ENCODE results near the gene LDLRAD1. TPM values are rescaled to one million over a fixed set of nuclear protein-coding genes. Genes with fewer than 3 reads are reported as not detected.
A peak's percentile ranks its signal among the peaks of the same experiment; 100 is the strongest.

The LDLRAD1 gene
- total and polyA plus RNA-seq, 2 experiments from 2014 or later = not detected

- Histone ChIP-seq H3K9me2 (ENCODE audit: insufficient read depth) (no peaks in the 10 kb centered on the region), H3K79me2 (replicated peaks; ENCODE audit: insufficient read depth) (no peaks in the 10 kb centered on the region), H3K27ac (ENCODE audit: low read depth) (no peak overlapping the region; the same call in 1 of the 2 replicates), H3K27me3 (ENCODE audit: insufficient read depth) (no peaks in the 10 kb centered on the region), H3F3A (replicated peaks; ENCODE audit: low read depth) (0 out of 2 replicates have a peak, but pooled peaks cover 2% of the 10 kb centered on the region), H3K4me1 (ENCODE audit: insufficient read depth) (no peaks in the 10 kb centered on the region), H3K4me2 (no peak overlapping the region), H3K4me3 (no peak overlapping the region), H4K20me1 (replicated peaks; ENCODE audit: insufficient read depth) (peaks cover 10% of the 10 kb centered on the region), H3K36me3 (ENCODE audit: insufficient read depth) (peaks cover 48% of the 10 kb centered on the region), H2AFZ (no peak overlapping the region)
- TF ChIP-seq, protein P1, sequence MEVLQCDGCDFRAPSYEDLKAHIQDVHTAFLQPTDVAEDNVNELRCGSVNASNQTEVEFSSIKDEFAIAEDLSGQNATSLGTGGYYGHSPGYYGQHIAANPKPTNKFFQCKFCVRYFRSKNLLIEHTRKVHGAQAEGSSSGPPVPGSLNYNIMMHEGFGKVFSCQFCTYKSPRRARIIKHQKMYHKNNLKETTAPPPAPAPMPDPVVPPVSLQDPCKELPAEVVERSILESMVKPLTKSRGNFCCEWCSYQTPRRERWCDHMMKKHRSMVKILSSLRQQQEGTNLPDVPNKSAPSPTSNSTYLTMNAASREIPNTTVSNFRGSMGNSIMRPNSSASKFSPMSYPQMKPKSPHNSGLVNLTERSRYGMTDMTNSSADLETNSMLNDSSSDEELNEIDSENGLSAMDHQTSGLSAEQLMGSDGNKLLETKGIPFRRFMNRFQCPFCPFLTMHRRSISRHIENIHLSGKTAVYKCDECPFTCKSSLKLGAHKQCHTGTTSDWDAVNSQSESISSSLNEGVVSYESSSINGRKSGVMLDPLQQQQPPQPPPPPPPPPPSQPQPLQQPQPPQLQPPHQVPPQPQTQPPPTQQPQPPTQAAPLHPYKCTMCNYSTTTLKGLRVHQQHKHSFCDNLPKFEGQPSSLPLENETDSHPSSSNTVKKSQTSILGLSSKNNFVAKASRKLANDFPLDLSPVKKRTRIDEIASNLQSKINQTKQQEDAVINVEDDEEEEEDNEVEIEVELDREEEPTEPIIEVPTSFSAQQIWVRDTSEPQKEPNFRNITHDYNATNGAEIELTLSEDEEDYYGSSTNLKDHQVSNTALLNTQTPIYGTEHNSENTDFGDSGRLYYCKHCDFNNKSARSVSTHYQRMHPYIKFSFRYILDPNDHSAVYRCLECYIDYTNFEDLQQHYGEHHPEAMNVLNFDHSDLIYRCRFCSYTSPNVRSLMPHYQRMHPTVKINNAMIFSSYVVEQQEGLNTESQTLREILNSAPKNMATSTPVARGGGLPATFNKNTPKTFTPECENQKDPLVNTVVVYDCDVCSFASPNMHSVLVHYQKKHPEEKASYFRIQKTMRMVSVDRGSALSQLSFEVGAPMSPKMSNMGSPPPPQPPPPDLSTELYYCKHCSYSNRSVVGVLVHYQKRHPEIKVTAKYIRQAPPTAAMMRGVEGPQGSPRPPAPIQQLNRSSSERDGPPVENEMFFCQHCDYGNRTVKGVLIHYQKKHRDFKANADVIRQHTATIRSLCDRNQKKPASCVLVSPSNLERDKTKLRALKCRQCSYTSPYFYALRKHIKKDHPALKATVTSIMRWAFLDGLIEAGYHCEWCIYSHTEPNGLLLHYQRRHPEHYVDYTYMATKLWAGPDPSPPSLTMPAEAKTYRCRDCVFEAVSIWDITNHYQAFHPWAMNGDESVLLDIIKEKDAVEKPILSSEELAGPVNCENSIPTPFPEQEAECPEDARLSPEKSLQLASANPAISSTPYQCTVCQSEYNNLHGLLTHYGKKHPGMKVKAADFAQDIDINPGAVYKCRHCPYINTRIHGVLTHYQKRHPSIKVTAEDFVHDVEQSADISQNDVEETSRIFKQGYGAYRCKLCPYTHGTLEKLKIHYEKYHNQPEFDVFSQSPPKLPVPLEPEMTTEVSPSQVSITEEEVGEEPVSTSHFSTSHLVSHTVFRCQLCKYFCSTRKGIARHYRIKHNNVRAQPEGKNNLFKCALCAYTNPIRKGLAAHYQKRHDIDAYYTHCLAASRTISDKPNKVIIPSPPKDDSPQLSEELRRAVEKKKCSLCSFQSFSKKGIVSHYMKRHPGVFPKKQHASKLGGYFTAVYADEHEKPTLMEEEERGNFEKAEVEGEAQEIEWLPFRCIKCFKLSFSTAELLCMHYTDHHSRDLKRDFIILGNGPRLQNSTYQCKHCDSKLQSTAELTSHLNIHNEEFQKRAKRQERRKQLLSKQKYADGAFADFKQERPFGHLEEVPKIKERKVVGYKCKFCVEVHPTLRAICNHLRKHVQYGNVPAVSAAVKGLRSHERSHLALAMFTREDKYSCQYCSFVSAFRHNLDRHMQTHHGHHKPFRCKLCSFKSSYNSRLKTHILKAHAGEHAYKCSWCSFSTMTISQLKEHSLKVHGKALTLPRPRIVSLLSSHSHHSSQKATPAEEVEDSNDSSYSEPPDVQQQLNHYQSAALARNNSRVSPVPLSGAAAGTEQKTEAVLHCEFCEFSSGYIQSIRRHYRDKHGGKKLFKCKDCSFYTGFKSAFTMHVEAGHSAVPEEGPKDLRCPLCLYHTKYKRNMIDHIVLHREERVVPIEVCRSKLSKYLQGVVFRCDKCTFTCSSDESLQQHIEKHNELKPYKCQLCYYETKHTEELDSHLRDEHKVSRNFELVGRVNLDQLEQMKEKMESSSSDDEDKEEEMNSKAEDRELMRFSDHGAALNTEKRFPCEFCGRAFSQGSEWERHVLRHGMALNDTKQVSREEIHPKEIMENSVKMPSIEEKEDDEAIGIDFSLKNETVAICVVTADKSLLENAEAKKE (CRISPR knock-in tag; IDR thresholded peaks at IDR 0.05) = no peak
- TF ChIP-seq ZNF331 (CRISPR knock-in tag; IDR thresholded peaks at IDR 0.05; ENCODE audit: low read depth) (no peak), POLR2AphosphoS5 (IDR thresholded peaks at IDR 0.05; ENCODE audit: low read depth) (no peak), STAT1 (IDR thresholded peaks at IDR 0.05; ENCODE audit: unreplicated experiment) (no peak), CTCF (conservative IDR thresholded peaks at IDR 0.05; ENCODE audit: low read depth in 2 of 2) (no peak), ZNF114 (CRISPR knock-in tag; IDR thresholded peaks at IDR 0.05) (no peak), JUNB (IDR thresholded peaks at IDR 0.05; ENCODE audit: unreplicated experiment) (no peak), CREB1 (CRISPR knock-in tag; IDR thresholded peaks at IDR 0.05; ENCODE audit: low read depth) (no peak), REST (IDR thresholded peaks at IDR 0.05; ENCODE audit: unreplicated experiment) (no peak), EZH2 (IDR thresholded peaks at IDR 0.05; ENCODE audit: low read depth, unreplicated experiment) (no peak), NANOG (IDR thresholded peaks at IDR 0.05; ENCODE audit: borderline replicate concordance) (no peak), EZH2phosphoT487 (IDR thresholded peaks at IDR 0.05; ENCODE audit: unreplicated experiment) (no peak)
- TF ChIP-seq, protein P2, sequence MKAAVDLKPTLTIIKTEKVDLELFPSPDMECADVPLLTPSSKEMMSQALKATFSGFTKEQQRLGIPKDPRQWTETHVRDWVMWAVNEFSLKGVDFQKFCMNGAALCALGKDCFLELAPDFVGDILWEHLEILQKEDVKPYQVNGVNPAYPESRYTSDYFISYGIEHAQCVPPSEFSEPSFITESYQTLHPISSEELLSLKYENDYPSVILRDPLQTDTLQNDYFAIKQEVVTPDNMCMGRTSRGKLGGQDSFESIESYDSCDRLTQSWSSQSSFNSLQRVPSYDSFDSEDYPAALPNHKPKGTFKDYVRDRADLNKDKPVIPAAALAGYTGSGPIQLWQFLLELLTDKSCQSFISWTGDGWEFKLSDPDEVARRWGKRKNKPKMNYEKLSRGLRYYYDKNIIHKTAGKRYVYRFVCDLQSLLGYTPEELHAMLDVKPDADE (IDR thresholded peaks at IDR 0.05) = no peak
- peaks cover 62% of the 10 kb centered on the region for H3K36me3 Mint-ChIP-seq (ENCODE audit: low read depth)
- H3K4me1 Mint-ChIP-seq = peaks cover 9% of the 10 kb centered on the region
- H3K9me3 Mint-ChIP-seq = no peaks in the 10 kb centered on the region
- peak overlapping the region; percentile 82 for H3K27ac Mint-ChIP-seq
- DNase-seq (ENCODE audit: low spot score) = no peak
- ATAC-seq = peak; percentile 74
- H3K4me3 Mint-ChIP-seq = no peak overlapping the region
- peaks cover 6% of the 10 kb centered on the region for H3K27me3 Mint-ChIP-seq (ENCODE audit: insufficient read depth, low read depth, poor library complexity)
Observed at GRCh38 chr1:53964109-53964508, 53.9 kb downstream of the LDLRAD1 start.
